ENCODE measurements around the gene COL3A1. TPM values are rescaled to one million over a fixed set of nuclear protein-coding genes. Genes with fewer than 3 reads are reported as not detected.

The COL3A1 gene
- total RNA-seq = 3,456 and 6,874 TPM in 2 replicates

DNA sequence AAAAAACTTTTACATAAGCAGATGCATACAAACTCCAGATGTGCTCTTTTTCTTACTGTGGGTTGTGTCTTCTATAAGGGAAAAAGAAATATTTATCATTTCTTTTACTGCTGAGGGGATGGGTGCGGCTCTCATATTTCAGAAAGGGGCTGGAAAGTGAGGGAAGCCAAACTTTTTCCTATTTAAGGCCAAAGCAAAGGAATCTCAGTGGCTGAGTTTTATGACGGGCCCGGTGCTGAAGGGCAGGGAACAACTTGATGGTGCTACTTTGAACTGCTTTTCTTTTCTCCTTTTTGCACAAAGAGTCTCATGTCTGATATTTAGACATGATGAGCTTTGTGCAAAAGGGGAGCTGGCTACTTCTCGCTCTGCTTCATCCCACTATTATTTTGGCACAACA is at the start of gene COL3A1:
Gene COL3A1, plus strand, starts transcription at position 210 of the 400 bp plus-strand sequence. Its CDS starts 117 bp downstream, at position 327.

Small RNA genes lying within 50 kb of the gene (small RNA-seq; reads per million reads assigned to genes)
- 11.7 reads per million, percentile 95 among the genes with 10 or more reads in this experiment for gene MIR1245A

Other genes with a start within 250 kb of the COL3A1 start
- gene COL5A2, start 205.4 kb downstream of the COL3A1 start, total RNA-seq = 146 and 246 TPM in 2 replicates

Data from placental epithelial cell (primary cell).